AG04450 (cell line): ENCODE measurements around the gene FAM83F. TPM values are rescaled to one million over a fixed set of nuclear protein-coding genes. Genes with fewer than 3 reads are reported as not detected.

Experiments used
- CTCF ChIA-PET: fragments of 300-600, 350-600 bp; formaldehyde crosslinking; extraction: SDS; loops from one replicate; lab custom pipeline; 2022; ENCODE audit warnings: antibody characterized with exemption, inconsistent platforms; lab: Charles Lee
- POLR2A ChIA-PET: fragments of 350-600 bp; formaldehyde crosslinking; extraction: SDS; loops from one replicate; lab custom pipeline; 2021; ENCODE audit warnings: antibody characterized with exemption, inconsistent platforms; lab: Yijun Ruan, JAX
- DNase-seq: peaks from one replicate; pipeline ENCODE4 v3.0.0-alpha.2; 2011; ENCODE audit warnings: low read depth, low spot score
- H3K27ac ChIP-seq: one replicate; pipeline ENCODE4 v1.5.1; 2012; ENCODE audit warnings: low read depth, low read length, control low read depth
- H3K27me3 ChIP-seq: one replicate; pipeline ENCODE4 v1.6.0; 2012; ENCODE audit warnings: low read length; ENCODE audit not compliant: control insufficient read depth, insufficient read depth
- H3K4me3 ChIP-seq: 2 replicates; pipeline ENCODE4 v1.5.1; 2011; ENCODE audit warnings: mild to moderate bottlenecking, low read depth, low read length, control low read depth
- H3K9me3 ChIP-seq: 2 replicates; pipeline ENCODE4 v1.5.1; 2012; ENCODE audit warnings: low read length; ENCODE audit not compliant: control insufficient read depth, insufficient read depth
- polyA plus RNA-seq: library from polyadenylated mRNA; depleted of rRNA; stranded (reverse); fragments of >200 nt; gene quantifications from 2 replicates; pipeline ENCODE4 v1.2.3, GENCODE V29; 2011
- TF ChIP-seq, protein P1 (sequence below): IDR thresholded peaks from 2 replicates; pipeline ENCODE4 v1.5.1; 2011; ENCODE audit warnings: low read depth, low read length, control low read depth, inconsistent platforms

Gene FAM83F
- polyA plus RNA-seq, 1 experiment: not detected

DNA sequence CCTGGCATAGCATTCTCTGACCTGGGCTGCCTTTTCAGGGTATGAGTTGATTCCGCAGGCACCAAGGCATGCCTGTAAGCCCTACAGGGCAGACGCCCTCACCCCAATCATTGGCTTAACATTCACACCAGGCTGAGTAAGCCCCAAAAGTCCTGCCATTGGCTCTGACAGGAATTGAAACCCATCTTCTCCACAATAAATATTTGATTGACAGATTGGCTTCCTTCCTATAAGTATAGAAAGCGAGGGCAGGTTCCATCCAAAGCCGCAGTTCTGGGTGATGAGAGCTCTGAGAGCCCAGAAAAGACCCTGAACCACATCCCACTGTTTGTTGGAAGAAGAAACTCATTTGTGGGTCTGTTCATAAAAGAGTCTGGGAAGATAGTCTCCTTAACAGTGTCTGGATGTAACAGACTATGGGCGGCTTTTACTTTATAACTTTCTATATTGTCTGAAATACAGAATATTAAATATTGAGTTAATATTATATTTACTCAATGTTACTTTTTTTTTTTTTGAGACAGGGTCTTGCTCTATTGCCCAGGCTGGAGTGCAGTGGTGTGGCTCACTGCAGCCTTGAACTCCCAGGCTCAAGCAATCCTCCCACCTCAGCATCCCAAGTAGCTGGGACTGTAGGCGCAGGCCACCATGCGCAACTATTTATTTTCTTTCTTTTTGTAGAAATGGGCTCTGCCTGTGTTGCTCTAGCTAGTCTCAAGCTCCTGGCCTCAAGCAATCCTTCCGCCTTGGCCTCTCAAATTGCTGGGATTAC, 46.8 kb downstream of the FAM83F start:
- Histone ChIP-seq H3K4me3 (no peak overlapping the region), H3K27ac (no peak overlapping the region), H3K9me3 (no peaks in the 10 kb centered on the region; the same call in 1 of the 2 replicates), H3K27me3 (peaks cover 45% of the 10 kb centered on the region)
- CTCF ChIA-PET: interaction anchor here (1.2 to 6.2 kb wide), 2 partner anchors 306 to 507 kb away, joined by 5 to 57 read pairs; no protein-coding TSS in a partner anchor
- TF ChIP-seq, protein P1, sequence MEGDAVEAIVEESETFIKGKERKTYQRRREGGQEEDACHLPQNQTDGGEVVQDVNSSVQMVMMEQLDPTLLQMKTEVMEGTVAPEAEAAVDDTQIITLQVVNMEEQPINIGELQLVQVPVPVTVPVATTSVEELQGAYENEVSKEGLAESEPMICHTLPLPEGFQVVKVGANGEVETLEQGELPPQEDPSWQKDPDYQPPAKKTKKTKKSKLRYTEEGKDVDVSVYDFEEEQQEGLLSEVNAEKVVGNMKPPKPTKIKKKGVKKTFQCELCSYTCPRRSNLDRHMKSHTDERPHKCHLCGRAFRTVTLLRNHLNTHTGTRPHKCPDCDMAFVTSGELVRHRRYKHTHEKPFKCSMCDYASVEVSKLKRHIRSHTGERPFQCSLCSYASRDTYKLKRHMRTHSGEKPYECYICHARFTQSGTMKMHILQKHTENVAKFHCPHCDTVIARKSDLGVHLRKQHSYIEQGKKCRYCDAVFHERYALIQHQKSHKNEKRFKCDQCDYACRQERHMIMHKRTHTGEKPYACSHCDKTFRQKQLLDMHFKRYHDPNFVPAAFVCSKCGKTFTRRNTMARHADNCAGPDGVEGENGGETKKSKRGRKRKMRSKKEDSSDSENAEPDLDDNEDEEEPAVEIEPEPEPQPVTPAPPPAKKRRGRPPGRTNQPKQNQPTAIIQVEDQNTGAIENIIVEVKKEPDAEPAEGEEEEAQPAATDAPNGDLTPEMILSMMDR: no peak
- no peak for DNase-seq
- POLR2A ChIA-PET: interaction anchor here (0.6 kb wide), 1 partner anchor 33 kb away, joined by 3 read pairs; no protein-coding TSS in a partner anchor

DNA sequence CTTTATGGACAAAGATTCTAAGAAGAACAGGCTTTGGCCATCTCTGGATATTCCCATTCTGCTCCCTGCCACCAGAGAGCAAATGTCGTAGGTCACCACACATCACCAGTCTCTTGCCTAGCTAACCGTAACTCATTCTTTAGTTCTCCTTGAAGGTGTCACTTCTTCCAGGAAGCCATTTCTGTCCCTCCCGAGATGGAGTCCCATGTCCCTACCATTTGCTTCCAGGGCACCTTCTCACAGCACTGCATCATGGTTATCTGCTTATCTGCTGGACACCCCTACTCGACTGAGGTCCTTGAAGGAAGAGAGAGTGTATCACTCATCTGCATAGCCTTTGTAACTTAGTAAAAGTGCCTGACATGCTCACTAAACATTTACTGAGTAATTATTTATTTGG, 47.6 kb downstream of the FAM83F start:
- CTCF ChIA-PET: interaction anchor here (1.2 to 2.5 kb wide), 2 partner anchors 306 kb away, joined by 5 to 16 read pairs; no protein-coding TSS in a partner anchor
- TF ChIP-seq, protein P1: no peak
- no peak overlapping the region for H3K4me3 ChIP-seq

DNA sequence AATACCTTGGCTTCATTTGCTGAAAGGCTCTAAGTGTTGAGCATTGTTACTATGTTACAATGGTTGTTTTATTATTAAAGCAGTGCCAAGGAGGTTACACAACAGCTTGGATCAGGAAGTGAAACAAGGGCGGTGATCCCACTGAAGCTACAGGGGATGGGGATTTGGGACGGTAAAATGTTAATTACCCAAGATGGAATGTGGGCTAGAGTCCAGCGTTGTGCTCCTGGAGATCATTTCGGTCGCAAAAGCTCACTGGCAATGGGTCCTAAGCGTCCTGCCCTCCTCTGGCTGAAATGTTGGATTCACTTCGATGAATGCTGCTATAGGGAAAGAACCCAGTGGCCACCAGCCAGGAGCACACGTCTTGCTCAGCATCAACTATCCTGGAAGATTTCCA, 48.3 kb downstream of the FAM83F start:
- H3K4me3 ChIP-seq: no peak overlapping the region
- TF ChIP-seq, protein P1: no peak
- no peak for DNase-seq
- H3K27ac ChIP-seq: no peak overlapping the region
- H3K27me3 ChIP-seq: peaks cover 35% of the 10 kb centered on the region
- ChIA-PET POLR2A (interaction anchor here (1.7 kb wide), 1 partner anchor 723 kb away, joined by 6 read pairs; the partner anchor contains the start of gene RPL3), CTCF (interaction anchor here (1.3 to 2.5 kb wide), 4 partner anchors 18 to 514 kb away, joined by 7 to 16 read pairs (median 10); no protein-coding TSS in a partner anchor)
- H3K9me3 ChIP-seq: no peaks in the 10 kb centered on the region; the same call in 1 of the 2 replicates

More for the DNA sequence above, 47.6 kb downstream of the FAM83F start:
- POLR2A ChIA-PET: no interaction called here
- Histone ChIP-seq H3K27ac (no peak overlapping the region), H3K9me3 (no peaks in the 10 kb centered on the region; the same call in 1 of the 2 replicates), H3K27me3 (peaks cover 43% of the 10 kb centered on the region)
- DNase-seq: no peak

DNA sequence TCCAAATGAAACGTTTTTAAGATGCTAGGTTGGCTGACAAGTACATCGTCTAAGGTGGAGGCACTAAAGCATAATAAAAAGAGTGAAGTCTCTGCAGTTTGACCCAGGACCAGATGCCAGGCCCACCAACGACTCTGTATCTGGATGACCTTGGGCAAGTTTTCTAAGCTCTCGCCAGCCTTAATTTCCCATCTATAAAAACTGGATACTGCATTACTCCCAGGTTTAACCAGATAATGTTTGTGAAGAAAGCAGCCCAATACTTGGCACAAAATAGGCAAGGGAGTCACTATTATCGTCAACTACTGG, 49.0 kb downstream of the FAM83F start:
- H3K27ac ChIP-seq: peak overlapping the region; percentile 34
- no peak for DNase-seq
- ChIA-PET CTCF (interaction anchor here (1.0 to 2.5 kb wide), 5 partner anchors 8 to 515 kb away, joined by 4 to 16 read pairs (median 10); no protein-coding TSS in a partner anchor), POLR2A (interaction anchor here (0.9 to 1.7 kb wide), 14 partner anchors 11 to 724 kb away, joined by 3 to 15 read pairs (median 4); partner anchors contain the start of genes ATF4, RPL3, RPS19BP1 and TNRC6B)
- H3K27me3 ChIP-seq: peaks cover 28% of the 10 kb centered on the region
- no peaks in the 10 kb centered on the region; the same call in 1 of the 2 replicates for H3K9me3 ChIP-seq
- TF ChIP-seq, protein P1: no peak
- peak overlapping the region; percentile 96 for H3K4me3 ChIP-seq
